GM12878 (cell line): Measurements from ENCODE around the gene CDC27.

Experiments used
- CREB1 ChIP-seq: IDR thresholded peaks from 2 replicates; pipeline ENCODE4 v1.6.1; 2012; ENCODE audit warnings: low read depth, mild to moderate bottlenecking, inconsistent platforms
- CTCF ChIP-seq, 3 experiments: IDR thresholded peaks in 2 of 3; conservative IDR thresholded peaks in 1 of 3; 2 replicates each; pipeline ENCODE4 v1.5.1; 2011; ENCODE audit warnings: low read depth in 3 of 3, low read length in 3 of 3, mild to moderate bottlenecking in 3 of 3, control low read depth in 2 of 3, moderate library complexity in 2 of 3, inconsistent platforms in 1 of 3, mixed read lengths in 1 of 3; ENCODE audit not compliant: control insufficient read depth in 2 of 3, insufficient read depth in 1 of 3; ENCODE audit errors: extremely low read depth in 1 of 3
- EZH2 ChIP-seq: IDR thresholded peaks from 2 replicates; pipeline ENCODE4 v1.6.1; 2012; ENCODE audit warnings: low read depth, mild to moderate bottlenecking, control low read depth, inconsistent platforms, low read length, borderline replicate concordance; ENCODE audit not compliant: control insufficient read depth
- FOXM1 ChIP-seq: IDR thresholded peaks from 2 replicates; pipeline ENCODE4 v1.6.1; 2012; ENCODE audit warnings: low read depth, mild to moderate bottlenecking, inconsistent platforms, low read length, moderate library complexity
- POLR2A ChIP-seq: IDR thresholded peaks from 2 replicates; pipeline ENCODE4 v1.6.1; 2011; ENCODE audit warnings: low read depth, mild to moderate bottlenecking, low read length
- POLR2AphosphoS5 ChIP-seq: IDR thresholded peaks from 2 replicates; pipeline ENCODE4 v1.6.1; 2011; ENCODE audit warnings: mild to moderate bottlenecking, low read length, inconsistent platforms
- RAD51 ChIP-seq: fragments of 450-650 bp; IDR thresholded peaks from 2 replicates; pipeline ENCODE4 v1.6.1; 2016; ENCODE audit warnings: moderate library complexity, mild to moderate bottlenecking, inconsistent platforms
- TF ChIP-seq, protein P1 (sequence below): fragments of 150-350 bp; IDR thresholded peaks from 2 replicates; pipeline ENCODE4 v1.6.1; 2016; ENCODE audit warnings: low read depth, low read length
- TF ChIP-seq, protein P2 (sequence below): fragments of 450-650 bp; formaldehyde crosslinking; IDR thresholded peaks from 2 replicates; pipeline ENCODE4 v1.5.0; 2022; ENCODE audit warnings: mild to moderate bottlenecking, missing genetic modification characterization

GRCh38 chr17:47203984-47204721 is 15.1 kb upstream of the CDC27 start:
- TF ChIP-seq CREB1 = no peak
- no peak for TF ChIP-seq FOXM1
- TF ChIP-seq EZH2 = no peak
- no peak for TF ChIP-seq POLR2A
- no peak for TF ChIP-seq CTCF (IDR thresholded peaks at IDR 0.05 in 2 of 3, conservative IDR thresholded peaks at IDR 0.05 in 1 of 3; ENCODE audit: control insufficient read depth in 2 of 3, extremely low read depth in 1 of 3, insufficient read depth in 1 of 3, low read depth in 3 of 3, low read length in 3 of 3)
- TF ChIP-seq POLR2AphosphoS5 = no peak
- TF ChIP-seq, protein P1, sequence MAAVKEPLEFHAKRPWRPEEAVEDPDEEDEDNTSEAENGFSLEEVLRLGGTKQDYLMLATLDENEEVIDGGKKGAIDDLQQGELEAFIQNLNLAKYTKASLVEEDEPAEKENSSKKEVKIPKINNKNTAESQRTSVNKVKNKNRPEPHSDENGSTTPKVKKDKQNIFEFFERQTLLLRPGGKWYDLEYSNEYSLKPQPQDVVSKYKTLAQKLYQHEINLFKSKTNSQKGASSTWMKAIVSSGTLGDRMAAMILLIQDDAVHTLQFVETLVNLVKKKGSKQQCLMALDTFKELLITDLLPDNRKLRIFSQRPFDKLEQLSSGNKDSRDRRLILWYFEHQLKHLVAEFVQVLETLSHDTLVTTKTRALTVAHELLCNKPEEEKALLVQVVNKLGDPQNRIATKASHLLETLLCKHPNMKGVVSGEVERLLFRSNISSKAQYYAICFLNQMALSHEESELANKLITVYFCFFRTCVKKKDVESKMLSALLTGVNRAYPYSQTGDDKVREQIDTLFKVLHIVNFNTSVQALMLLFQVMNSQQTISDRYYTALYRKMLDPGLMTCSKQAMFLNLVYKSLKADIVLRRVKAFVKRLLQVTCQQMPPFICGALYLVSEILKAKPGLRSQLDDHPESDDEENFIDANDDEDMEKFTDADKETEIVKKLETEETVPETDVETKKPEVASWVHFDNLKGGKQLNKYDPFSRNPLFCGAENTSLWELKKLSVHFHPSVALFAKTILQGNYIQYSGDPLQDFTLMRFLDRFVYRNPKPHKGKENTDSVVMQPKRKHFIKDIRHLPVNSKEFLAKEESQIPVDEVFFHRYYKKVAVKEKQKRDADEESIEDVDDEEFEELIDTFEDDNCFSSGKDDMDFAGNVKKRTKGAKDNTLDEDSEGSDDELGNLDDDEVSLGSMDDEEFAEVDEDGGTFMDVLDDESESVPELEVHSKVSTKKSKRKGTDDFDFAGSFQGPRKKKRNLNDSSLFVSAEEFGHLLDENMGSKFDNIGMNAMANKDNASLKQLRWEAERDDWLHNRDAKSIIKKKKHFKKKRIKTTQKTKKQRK = no peak
- TF ChIP-seq, protein P2, sequence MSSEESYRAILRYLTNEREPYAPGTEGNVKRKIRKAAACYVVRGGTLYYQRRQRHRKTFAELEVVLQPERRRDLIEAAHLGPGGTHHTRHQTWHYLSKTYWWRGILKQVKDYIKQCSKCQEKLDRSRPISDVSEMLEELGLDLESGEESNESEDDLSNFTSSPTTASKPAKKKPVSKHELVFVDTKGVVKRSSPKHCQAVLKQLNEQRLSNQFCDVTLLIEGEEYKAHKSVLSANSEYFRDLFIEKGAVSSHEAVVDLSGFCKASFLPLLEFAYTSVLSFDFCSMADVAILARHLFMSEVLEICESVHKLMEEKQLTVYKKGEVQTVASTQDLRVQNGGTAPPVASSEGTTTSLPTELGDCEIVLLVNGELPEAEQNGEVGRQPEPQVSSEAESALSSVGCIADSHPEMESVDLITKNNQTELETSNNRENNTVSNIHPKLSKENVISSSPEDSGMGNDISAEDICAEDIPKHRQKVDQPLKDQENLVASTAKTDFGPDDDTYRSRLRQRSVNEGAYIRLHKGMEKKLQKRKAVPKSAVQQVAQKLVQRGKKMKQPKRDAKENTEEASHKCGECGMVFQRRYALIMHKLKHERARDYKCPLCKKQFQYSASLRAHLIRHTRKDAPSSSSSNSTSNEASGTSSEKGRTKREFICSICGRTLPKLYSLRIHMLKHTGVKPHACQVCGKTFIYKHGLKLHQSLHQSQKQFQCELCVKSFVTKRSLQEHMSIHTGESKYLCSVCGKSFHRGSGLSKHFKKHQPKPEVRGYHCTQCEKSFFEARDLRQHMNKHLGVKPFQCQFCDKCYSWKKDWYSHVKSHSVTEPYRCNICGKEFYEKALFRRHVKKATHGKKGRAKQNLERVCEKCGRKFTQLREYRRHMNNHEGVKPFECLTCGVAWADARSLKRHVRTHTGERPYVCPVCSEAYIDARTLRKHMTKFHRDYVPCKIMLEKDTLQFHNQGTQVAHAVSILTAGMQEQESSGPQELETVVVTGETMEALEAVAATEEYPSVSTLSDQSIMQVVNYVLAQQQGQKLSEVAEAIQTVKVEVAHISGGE = no peak
- no peak for TF ChIP-seq RAD51
